SK-N-SH (cell line): ENCODE data around the gene SUCLA2. TPM values are rescaled to one million over a fixed set of nuclear protein-coding genes. Genes with fewer than 3 reads are reported as not detected.

Experiments used
- CTCF ChIA-PET: fragments of 300-600, 350-600 bp; formaldehyde crosslinking; extraction: SDS; loops from one replicate; lab custom pipeline; 2021; lab: Yijun Ruan, JAX
- POLR2A ChIA-PET: fragments of 350-600 bp; sonication (Branson Sonifier 250); formaldehyde crosslinking; extraction: SDS; loops from one replicate; lab custom pipeline; 2020; ENCODE audit warnings: antibody characterized with exemption, inconsistent platforms; lab: Yijun Ruan, JAX
- DNase-seq: peaks from one replicate; pipeline ENCODE4 v3.0.0; 2012
- H2AFZ ChIP-seq: fragments of 200-600 bp; sonication (generic); 2 replicates; pipeline ENCODE4 v1.8.1; 2016; ENCODE audit warnings: antibody characterized with exemption, mild to moderate bottlenecking, low read depth
- H3F3A ChIP-seq: fragments of 200-600 bp; sonication (generic); replicated peaks from 2 replicates; pipeline ENCODE3; 2016; ENCODE audit warnings: antibody characterized with exemption, mild to moderate bottlenecking; ENCODE audit not compliant: insufficient read depth
- H3K27ac ChIP-seq, 2 experiments: fragments of 200-500 bp in 1 of 2; fragments of 200-600 bp in 1 of 2; sonication (Bioruptor generic) in 1 of 2; sonication (generic), shearing (Covaris generic) in 1 of 2; 2 replicates each; pipeline versions ENCODE4 v1.5.1 to v1.6.1; 2014 to 2016; ENCODE audit warnings: low read depth in 2 of 2, inconsistent platforms in 1 of 2, low read length in 1 of 2, mild to moderate bottlenecking in 1 of 2, mixed read lengths in 1 of 2
- H3K27me3 ChIP-seq: fragments of 200-600 bp; sonication (generic), shearing (Covaris generic); 2 replicates; pipeline ENCODE4 v1.6.1; 2016; ENCODE audit warnings: mixed run types; ENCODE audit not compliant: insufficient read depth
- H3K36me3 ChIP-seq, 2 experiments: fragments of 200-500 bp in 1 of 2; fragments of 200-600 bp in 1 of 2; sonication (Bioruptor generic) in 1 of 2; sonication (generic) in 1 of 2; replicated peaks in 1 of 2; 2 replicates each; pipeline versions ENCODE3 to v1.5.1; 2014 to 2016; ENCODE audit warnings: low read length in 1 of 2, mild to moderate bottlenecking in 1 of 2; ENCODE audit not compliant: insufficient read depth in 2 of 2, control insufficient read depth in 1 of 2
- H3K4me1 ChIP-seq, 2 experiments: fragments of 200-500 bp in 1 of 2; fragments of 200-600 bp in 1 of 2; sonication (Bioruptor generic) in 1 of 2; sonication (generic), shearing (Covaris generic) in 1 of 2; 2 replicates each; pipeline versions ENCODE4 v1.5.1 to v1.6.1; 2014 to 2016; ENCODE audit warnings: low read depth in 1 of 2, low read length in 1 of 2, mixed run types in 1 of 2; ENCODE audit not compliant: insufficient read depth in 2 of 2, control insufficient read depth in 1 of 2
- H3K4me2 ChIP-seq: fragments of 200-600 bp; sonication (generic), shearing (Covaris generic); 2 replicates; pipeline ENCODE4 v1.6.1; 2017; ENCODE audit warnings: mixed run types
- H3K4me3 ChIP-seq, 2 experiments: fragments of 200-500 bp in 1 of 2; fragments of 200-600 bp in 1 of 2; sonication (Bioruptor generic) in 1 of 2; sonication (generic), shearing (Covaris generic) in 1 of 2; 2 replicates each; pipeline versions ENCODE4 v1.5.1 to v1.8.1; 2014 to 2016; ENCODE audit warnings: low read depth in 2 of 2, inconsistent platforms in 1 of 2, low read length in 1 of 2, mild to moderate bottlenecking in 1 of 2, mixed read lengths in 1 of 2, moderate library complexity in 1 of 2
- H3K79me2 ChIP-seq: fragments of 200-600 bp; sonication (generic); 2 replicates; pipeline ENCODE4 v1.8.1; 2017; ENCODE audit warnings: mild to moderate bottlenecking; ENCODE audit not compliant: insufficient read depth
- H3K9ac ChIP-seq: fragments of 200-600 bp; sonication (generic); 2 replicates; pipeline ENCODE4 v1.6.1; 2017; ENCODE audit warnings: mixed run types
- H3K9me2 ChIP-seq: fragments of 200-600 bp; sonication (generic); 2 replicates; pipeline ENCODE4 v1.6.1; 2017; ENCODE audit warnings: mixed run types
- H3K9me3 ChIP-seq: fragments of 200-600 bp; sonication (generic); 2 replicates; pipeline ENCODE4 v1.6.1; 2017; ENCODE audit warnings: mixed run types, mild to moderate bottlenecking, moderate library complexity
- H4K20me1 ChIP-seq: fragments of 200-600 bp; sonication (generic); 2 replicates; pipeline ENCODE4 v1.6.1; 2017; ENCODE audit warnings: mild to moderate bottlenecking, mixed run types; ENCODE audit not compliant: insufficient read depth
- CHD2 ChIP-seq: fragments of 150-350 bp; IDR thresholded peaks from 2 replicates; pipeline ENCODE4 v1.6.1; 2018; ENCODE audit warnings: low read length; ENCODE audit not compliant: partially characterized antibody
- CTCF ChIP-seq: fragments of 200-600 bp; sonication (generic); IDR thresholded peaks from 2 replicates; pipeline ENCODE4 v1.6.1; 2017; ENCODE audit warnings: antibody characterized with exemption, mild to moderate bottlenecking, moderate library complexity
- FOSL2 ChIP-seq: IDR thresholded peaks from 2 replicates; pipeline ENCODE4 v1.4.0; 2012; ENCODE audit warnings: low read depth, mild to moderate bottlenecking, moderate library complexity, borderline replicate concordance
- FOXJ3 ChIP-seq: sonication (generic); formaldehyde crosslinking; IDR thresholded peaks from 2 replicates; pipeline ENCODE4 v1.5.1; 2020; ENCODE audit warnings: mild to moderate bottlenecking, missing genetic modification reagents
- FOXM1 ChIP-seq: IDR thresholded peaks from 2 replicates; pipeline ENCODE4 v1.4.0; 2012; ENCODE audit warnings: low read depth, mild to moderate bottlenecking
- GABPA ChIP-seq: IDR thresholded peaks from 2 replicates; pipeline ENCODE4 v1.4.0; 2012; ENCODE audit warnings: low read depth, mild to moderate bottlenecking
- GATA2 ChIP-seq: sonication (generic); formaldehyde crosslinking; IDR thresholded peaks from 2 replicates; pipeline ENCODE4 v1.5.0; 2020; ENCODE audit warnings: mild to moderate bottlenecking, missing genetic modification reagents
- JUND ChIP-seq: IDR thresholded peaks from 2 replicates; pipeline ENCODE4 v1.4.0; 2012
- MEF2A ChIP-seq: IDR thresholded peaks from 2 replicates; pipeline ENCODE4 v1.4.0; 2012; ENCODE audit warnings: low read depth, borderline replicate concordance
- MXI1 ChIP-seq: IDR thresholded peaks from 2 replicates; pipeline ENCODE4 v1.6.1; 2012; ENCODE audit warnings: mild to moderate bottlenecking, low read depth, low read length, improper control_type of control experiment
- NFIC ChIP-seq: IDR thresholded peaks from 2 replicates; pipeline ENCODE4 v1.4.0; 2012; ENCODE audit warnings: borderline replicate concordance
- PBX3 ChIP-seq: IDR thresholded peaks from 2 replicates; pipeline ENCODE4; 2012
- RAD21 ChIP-seq: IDR thresholded peaks from 2 replicates; pipeline ENCODE4 v1.6.1; 2012; ENCODE audit warnings: mild to moderate bottlenecking, low read length
- RXRA ChIP-seq: IDR thresholded peaks from 2 replicates; pipeline ENCODE4 v1.4.0; 2012; ENCODE audit warnings: low read depth, mild to moderate bottlenecking, borderline replicate concordance
- SIN3A ChIP-seq: IDR thresholded peaks from 2 replicates; pipeline ENCODE4 v1.6.1; 2012; ENCODE audit warnings: low read depth, mild to moderate bottlenecking, low read length, moderate library complexity, borderline replicate concordance
- SMC3 ChIP-seq: IDR thresholded peaks from 2 replicates; pipeline ENCODE4 v1.6.1; 2012; ENCODE audit warnings: low read depth, low read length, improper control_type of control experiment
- TAF1 ChIP-seq: IDR thresholded peaks from 2 replicates; pipeline ENCODE4 v1.6.1; 2012; ENCODE audit warnings: low read depth, mild to moderate bottlenecking, low read length, moderate library complexity, borderline replicate concordance
- TCF12 ChIP-seq: IDR thresholded peaks from 2 replicates; pipeline ENCODE4 v1.4.0; 2012
- TEAD4 ChIP-seq: IDR thresholded peaks from 2 replicates; pipeline ENCODE4 v1.4.0; 2012; ENCODE audit warnings: mild to moderate bottlenecking, borderline replicate concordance; ENCODE audit not compliant: insufficient read depth
- ZBTB33 ChIP-seq: IDR thresholded peaks from 2 replicates; pipeline ENCODE4 v1.4.0; 2012; ENCODE audit warnings: low read depth, borderline replicate concordance
- WGBS: methylation state at CpG from one replicate; pipeline ENCODE4 v1.1.6; 2017; ENCODE audit warnings: low lambda C conversion rate; 5-methylcytosine and 5-hydroxymethylcytosine counted together
- polyA plus RNA-seq, 3 experiments: library from polyadenylated mRNA; depleted of rRNA; stranded (reverse); fragments of >200 nt; gene quantifications; 2 replicates each; pipeline ENCODE4 v1.2.3, GENCODE V29; 2012

SUCLA2 gene
- polyA plus RNA-seq, 1 of the 3 experiments (the other 2 are of a cell fraction): 24.8 TPM

- peaks cover 71% of the 10 kb centered on the region for H3K79me2 ChIP-seq
- TF ChIP-seq TEAD4: no peak
- no peak for TF ChIP-seq GATA2 (CRISPR knock-in tag)
- no peak for TF ChIP-seq CTCF
- no peak for TF ChIP-seq FOSL2
- TF ChIP-seq JUND: no peak
- no peak for TF ChIP-seq ZBTB33
- no peak for TF ChIP-seq RAD21
- no peak for TF ChIP-seq NFIC
- no peak for TF ChIP-seq GABPA
- no peak for TF ChIP-seq RXRA
- no peak for TF ChIP-seq SMC3
- TF ChIP-seq MXI1: no peak
- TF ChIP-seq SIN3A: no peak
- no peak for TF ChIP-seq TAF1
- TF ChIP-seq MEF2A: no peak
- TF ChIP-seq FOXJ3: no peak
- no peak for TF ChIP-seq PBX3
- TF ChIP-seq CHD2: no peak
- no peak for TF ChIP-seq FOXM1
- TF ChIP-seq TCF12: no peak
- TF ChIP-seq, all 33 proteins: peak for 0
- H3K4me3 ChIP-seq: no peak overlapping the region
- H3K4me1 ChIP-seq: no peaks in the 10 kb centered on the region
- no peaks in the 10 kb centered on the region for H3K9me2 ChIP-seq
- no peak overlapping the region for H3K4me2 ChIP-seq
- no peak overlapping the region for H3K27ac ChIP-seq
- WGBS: 90% methylated on average over 4 of the region's 4 CpGs
- H3K27me3 ChIP-seq: no peaks in the 10 kb centered on the region
- peaks cover 54 to 73% of the 10 kb centered on the region in 2 experiments for H3K36me3 ChIP-seq
- H4K20me1 ChIP-seq: no peaks in the 10 kb centered on the region
- no peak overlapping the region for H3K9ac ChIP-seq
- H3K9me3 ChIP-seq: no peaks in the 10 kb centered on the region
- ChIA-PET POLR2A (no interaction called here), CTCF (no interaction called here)
- no peak for DNase-seq
- H2AFZ ChIP-seq: no peak overlapping the region
- H3F3A ChIP-seq: no peaks in the 10 kb centered on the region
Measured at GRCh38 chr13:47991859-47992258, 9.2 kb downstream of the SUCLA2 start.
